CD4-positive, alpha-beta T cell (primary cell): Measurements from ENCODE around the gene SNAPIN. TPM values are rescaled to one million over a fixed set of nuclear protein-coding genes. Genes with fewer than 3 reads are reported as not detected.
A peak's percentile ranks its signal among the peaks of the same experiment; 100 is the strongest.
"Not testable (repeated sequence)": the region's sequence is repeated elsewhere in the genome, so short reads cannot be mapped to it uniquely, and the experiment has no call there.

Experiments
- ATAC-seq: fragments of 200-7000 bp; cut with Tn5 transposase; one replicate; pipeline ENCODE4 v1.10.0; 2022; ENCODE audit warnings: mild to moderate bottlenecking; ENCODE audit not compliant: poor library complexity
- CTCF ChIA-PET: fragments of 350-600 bp; sonication (Branson Sonifier 250); formaldehyde crosslinking; loops from one replicate; lab custom pipeline; 2021; ENCODE audit warnings: antibody characterized with exemption, inconsistent platforms; lab: Charles Lee
- POLR2A ChIA-PET: fragments of 350-600 bp; sonication (Branson Sonifier 250); formaldehyde crosslinking; loops from one replicate; lab custom pipeline; 2021; ENCODE audit warnings: antibody characterized with exemption, inconsistent platforms; lab: Charles Lee
- DNase-seq, 14 experiments: peaks; one replicate each; pipeline ENCODE4 v3.0.0-alpha.2; 2013 to 2020; ENCODE audit warnings: mixed read lengths in 2 of 14
- H3K27ac ChIP-seq, 2 donors: one replicate each; pipeline versions ENCODE4 v1.5.1 to v1.7.0; 2013; ENCODE audit warnings: low read length in 2 of 2, low read depth in 1 of 2, mild to moderate bottlenecking in 1 of 2
- H3K27me3 ChIP-seq, 2 experiments: 1 replicate in 1 of 2; 2 replicates in 1 of 2; pipeline versions ENCODE4 v1.6.1 to v1.7.0; 2013; ENCODE audit warnings: low read length in 2 of 2, control low read depth in 1 of 2, mild to moderate bottlenecking in 1 of 2, moderate library complexity in 1 of 2; ENCODE audit not compliant: insufficient read depth in 2 of 2, control insufficient read depth in 1 of 2
- H3K36me3 ChIP-seq: one replicate; pipeline ENCODE4 v1.6.1; 2013; ENCODE audit warnings: low read length, control low read depth; ENCODE audit not compliant: insufficient read depth
- H3K4me1 ChIP-seq: one replicate; pipeline ENCODE4 v1.6.1; 2013; ENCODE audit warnings: low read length, control low read depth; ENCODE audit not compliant: insufficient read depth
- H3K4me3 ChIP-seq: one replicate; pipeline ENCODE4 v1.5.1; 2013; ENCODE audit warnings: mild to moderate bottlenecking, low read length, moderate library complexity
- H3K9me3 ChIP-seq, 2 experiments: 1 replicate in 1 of 2; 2 replicates in 1 of 2; pipeline versions ENCODE4 v1.6.1 to v1.7.0; 2013; ENCODE audit warnings: low read length in 2 of 2, mild to moderate bottlenecking in 2 of 2, control low read depth in 1 of 2, moderate library complexity in 1 of 2; ENCODE audit not compliant: control insufficient read depth in 1 of 2, insufficient read depth in 1 of 2
- H3K27ac Mint-ChIP-seq: one replicate; pipeline ENCODE4 v1.8.0; 2020; ENCODE audit warnings: mixed read lengths
- H3K27me3 Mint-ChIP-seq: one replicate; pipeline ENCODE4 v1.8.0; 2021; ENCODE audit warnings: mixed read lengths
- H3K36me3 Mint-ChIP-seq: one replicate; pipeline ENCODE4 v1.8.0; 2021; ENCODE audit warnings: low read depth, mixed read lengths
- H3K4me1 Mint-ChIP-seq: one replicate; pipeline ENCODE4 v1.8.0; 2021; ENCODE audit warnings: low read depth, mixed read lengths
- H3K4me3 Mint-ChIP-seq: one replicate; pipeline ENCODE4 v1.8.0; 2020; ENCODE audit warnings: mild to moderate bottlenecking, mixed read lengths
- H3K9me3 Mint-ChIP-seq: one replicate; pipeline ENCODE4 v1.8.0; 2020; ENCODE audit warnings: mixed read lengths
- CTCF ChIP-seq: fragments of 200-600 bp; IDR thresholded peaks from one replicate; pipeline ENCODE4 v1.8.0; 2022; ENCODE audit warnings: antibody characterized with exemption, mild to moderate bottlenecking
- intact Hi-C, 2 experiments: fragments of 100-400 bp; cut with DNase I in 1 of 2; cut with micrococcal nuclease in 1 of 2; formaldehyde crosslinking; loops; one replicate each; pipeline versions ENCODE4 v1.15.1 to v1.9.0; 2023 to 2025; cut with DNase I, micrococcal nuclease
- total RNA-seq, 174 experiments: library from RNA in 2 of 174; stranded (reverse) in 2 of 174; gene quantifications; one replicate each; pipeline ENCODE4 v1.2.3 and lab custom pipeline; 2021 to 2026

SNAPIN gene
- total RNA-seq, 2 experiments from 2014 or later: 7.2 to 7.3 TPM

- H3K27me3 Mint-ChIP-seq: no peaks in the 10 kb centered on the region
- H3K27ac Mint-ChIP-seq: no peak within 1 kb of the TSS
- H3K4me1 Mint-ChIP-seq: peaks cover 25% of the 10 kb centered on the region
- Histone ChIP-seq H3K27ac (peak within 1 kb of the TSS; percentile 89 to 91), H3K4me3 (peak within 1 kb of the TSS; percentile 84), H3K36me3 (peaks cover 39% of the 10 kb centered on the region), H3K9me3 (no peaks in the 10 kb centered on the region), H3K4me1 (peaks cover 36% of the 10 kb centered on the region), H3K27me3 (no peaks in the 10 kb centered on the region)
- H3K4me3 Mint-ChIP-seq: no peak within 1 kb of the TSS
- peaks cover 26% of the 10 kb centered on the region for H3K36me3 Mint-ChIP-seq
- CTCF ChIA-PET: interaction anchor here (0.5 to 1.5 kb wide), 7 partner anchors 9 to 298 kb away, joined by 3 to 4 read pairs (median 3); partner anchors contain the start of gene INTS3
- TF ChIP-seq CTCF: peak; percentile 28
- peak; percentile 87 for ATAC-seq
- POLR2A ChIA-PET: interaction anchor here (0.8 to 2.9 kb wide), 15 partner anchors 12 to 324 kb away, joined by 3 to 35 read pairs (median 4); partner anchors contain the start of genes CHTOP, INTS3, RPS27 and S100A4
- H3K9me3 Mint-ChIP-seq: no peaks in the 10 kb centered on the region
- DNase-seq: peak; percentile 94 to 100 (median 97)
- intact Hi-C loops: loop anchor here (1.0 to 10.0 kb wide), 7 partner anchors 13 to 321 kb away; partner anchors contain the start of genes CHTOP (in 2 of the 2), RPS27 (in 2 of the 2), GATAD2B (in 1 of the 2) and S100A6 (in 1 of the 2)
Measured at GRCh38 chr1:153670859-153671627, 12.5 kb downstream of the SNAPIN start, which contains the start of gene ILF2. Gene ILF2, minus strand, starts transcription at chr1:153670993. Its CDS starts 71 bp downstream, at chr1:153670922.

- TF ChIP-seq CTCF: peak; percentile 14
- peak in 12 of 14 experiments; percentile 20 to 73 (median 38) for DNase-seq
- peak; percentile 28 for ATAC-seq
- not testable (repeated sequence) for H3K27me3 ChIP-seq, H3K9me3 Mint-ChIP-seq, H3K4me3 Mint-ChIP-seq, H3K27ac Mint-ChIP-seq, H3K27me3 Mint-ChIP-seq, H3K9me3 ChIP-seq
- POLR2A ChIA-PET: interaction anchor here (0.6 to 2.9 kb wide), 19 partner anchors 10 to 1601 kb away, joined by 3 to 35 read pairs (median 4); partner anchors contain the start of genes CHTOP, INTS3, JTB and RPS27
- Histone ChIP-seq H3K36me3 (peaks cover 32% of the 10 kb centered on the region), H3K4me1 (peaks cover 36% of the 10 kb centered on the region), H3K27ac (peak overlapping the region; percentile 89), H3K4me3 (peak overlapping the region; percentile 79)
- H3K4me1 Mint-ChIP-seq: peaks cover 25% of the 10 kb centered on the region
- CTCF ChIA-PET: interaction anchor here (0.5 to 1.5 kb wide), 7 partner anchors 10 to 298 kb away, joined by 3 to 4 read pairs (median 3); partner anchors contain the start of gene INTS3
- intact Hi-C loops: loop anchor here (1.0 to 10.0 kb wide), 8 partner anchors 13 to 321 kb away; partner anchors contain the start of genes CHTOP (in 2 of the 2), RPS27 (in 2 of the 2), GATAD2B (in 1 of the 2) and INTS3 (in 1 of the 2)
- peaks cover 19% of the 10 kb centered on the region for H3K36me3 Mint-ChIP-seq
Measured at GRCh38 chr1:153671628-153672353, 13.3 kb downstream of the SNAPIN start.

GRCh38 chr1:153673511-153673910, 15.0 kb downstream of the SNAPIN start:
- intact Hi-C loops: loop anchor here (2.0 to 10.0 kb wide), 5 partner anchors 55 to 319 kb away; partner anchors contain the start of genes GATAD2B (in 1 of the 2), INTS3 (in 1 of the 2), RPS27 (in 1 of the 2) and S100A6 (in 1 of the 2)
- no peak overlapping the region for H3K27ac Mint-ChIP-seq
- no peak overlapping the region for H3K4me3 ChIP-seq
- H3K36me3 ChIP-seq: peaks cover 14% of the 10 kb centered on the region
- no peak overlapping the region for H3K27ac ChIP-seq
- ATAC-seq: no peak
- H3K4me1 Mint-ChIP-seq: peaks cover 26% of the 10 kb centered on the region
- peak overlapping the region; percentile 47 for H3K4me3 Mint-ChIP-seq
- ChIA-PET POLR2A (no interaction called here), CTCF (no interaction called here)
- no peaks in the 10 kb centered on the region for H3K9me3 ChIP-seq
- peaks cover 44% of the 10 kb centered on the region for H3K4me1 ChIP-seq
- TF ChIP-seq CTCF: no peak
- peaks cover 2% of the 10 kb centered on the region for H3K36me3 Mint-ChIP-seq
- peaks cover 8 to 11% of the 10 kb centered on the region in 2 experiments for H3K27me3 ChIP-seq
- no peak for DNase-seq
- peaks cover 21% of the 10 kb centered on the region for H3K27me3 Mint-ChIP-seq
- no peaks in the 10 kb centered on the region for H3K9me3 Mint-ChIP-seq
